Fibroblast of villous mesenchyme (primary cell): Measurements from ENCODE around the gene HAVCR2. TPM values are rescaled to one million over a fixed set of nuclear protein-coding genes. Genes with fewer than 3 reads are reported as not detected.

ENCODE experiments used
- DNase-seq: peaks from one replicate; pipeline ENCODE4 v3.0.0-alpha.2; 2010; ENCODE audit warnings: low read depth
- H3K4me3 ChIP-seq: 2 replicates; pipeline ENCODE4 v1.5.1; 2011; ENCODE audit warnings: low read depth, mild to moderate bottlenecking, low read length
- CTCF ChIP-seq: IDR thresholded peaks from 2 replicates; pipeline ENCODE4 v1.5.1; 2012; ENCODE audit warnings: low read depth, mild to moderate bottlenecking, low read length; ENCODE audit not compliant: insufficient read depth
- total RNA-seq: library from RNA; depleted of rRNA; stranded (reverse); fragments of >200 nt; gene quantifications from 2 replicates; pipeline ENCODE4 v1.2.3, GENCODE V29; 2012

The HAVCR2 gene
- total RNA-seq, 1 donor = not detected

DNA sequence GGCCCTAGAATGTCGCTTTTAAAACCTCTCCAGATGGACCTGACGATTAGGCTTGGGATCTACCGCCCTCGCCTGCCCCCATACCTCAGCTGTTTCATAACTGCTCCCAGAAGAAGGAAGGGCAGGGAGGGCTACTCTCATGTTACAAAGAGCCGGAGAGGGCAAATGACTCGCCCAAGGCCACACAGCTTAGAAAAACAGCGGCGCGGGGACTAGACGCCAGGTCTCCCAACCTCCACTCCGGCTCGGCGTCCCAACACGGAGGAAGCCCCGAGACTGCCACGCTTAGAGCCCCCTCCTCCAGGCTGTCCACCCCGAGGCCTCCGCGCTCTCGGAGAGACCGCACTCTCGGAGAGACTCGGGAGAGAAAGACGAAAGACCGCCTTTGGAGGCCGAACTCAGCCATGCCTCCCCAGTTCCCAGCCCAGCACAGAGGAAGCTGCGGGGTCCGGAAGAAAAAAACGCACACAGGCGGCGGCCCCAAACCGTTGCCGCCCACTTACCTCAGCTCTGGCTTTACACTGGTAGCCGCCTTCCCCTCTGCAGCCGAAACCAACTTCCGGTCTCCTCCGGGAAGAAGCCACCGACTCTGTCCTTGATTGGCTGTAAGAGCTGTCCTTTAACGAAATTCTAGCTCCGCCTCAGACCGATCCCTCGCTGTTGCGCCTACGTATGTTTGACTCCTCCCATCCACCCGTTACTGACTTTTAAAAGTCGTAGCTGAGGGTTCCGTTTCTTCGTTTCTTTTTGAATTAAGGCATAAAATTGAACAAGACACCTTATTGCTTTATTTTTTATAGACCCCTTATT lies 33.7 kb upstream of the HAVCR2 start, which contains the start of gene MED7:
Gene MED7 (minus strand): TSS at position 549 of the 810 bp plus-strand sequence. CDS start 3,434 bp downstream, outside the sequence.
- peak within 1 kb of the TSS; percentile 97 for H3K4me3 ChIP-seq
- no peak for TF ChIP-seq CTCF
- peak; percentile 99 for DNase-seq

GRCh38 chr5:157137691-157138090 lies 28.8 kb upstream of the HAVCR2 start:
- H3K4me3 ChIP-seq = no peak overlapping the region
- peak; percentile 12 for DNase-seq

DNA sequence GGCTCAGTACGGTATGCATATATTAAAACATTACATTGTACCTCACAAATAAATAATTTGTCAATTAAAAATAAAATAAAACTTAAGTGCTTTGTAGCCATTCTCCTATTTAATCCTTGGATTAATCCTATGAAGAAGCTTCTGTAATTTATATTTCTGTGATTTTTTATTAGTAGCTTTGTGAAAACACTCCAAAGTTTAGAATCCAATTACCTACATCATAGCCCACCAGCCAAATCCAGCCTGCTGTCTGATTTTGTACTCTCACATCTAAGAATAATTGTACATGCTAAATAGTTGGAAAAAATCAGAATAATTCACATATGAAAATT lies 23.4 kb upstream of the HAVCR2 start:
- no peak for TF ChIP-seq CTCF
- DNase-seq = no peak
- H3K4me3 ChIP-seq = no peak overlapping the region

More at GRCh38 chr5:157137691-157138090, 28.8 kb upstream of the HAVCR2 start:
- TF ChIP-seq CTCF = no peak

DNA sequence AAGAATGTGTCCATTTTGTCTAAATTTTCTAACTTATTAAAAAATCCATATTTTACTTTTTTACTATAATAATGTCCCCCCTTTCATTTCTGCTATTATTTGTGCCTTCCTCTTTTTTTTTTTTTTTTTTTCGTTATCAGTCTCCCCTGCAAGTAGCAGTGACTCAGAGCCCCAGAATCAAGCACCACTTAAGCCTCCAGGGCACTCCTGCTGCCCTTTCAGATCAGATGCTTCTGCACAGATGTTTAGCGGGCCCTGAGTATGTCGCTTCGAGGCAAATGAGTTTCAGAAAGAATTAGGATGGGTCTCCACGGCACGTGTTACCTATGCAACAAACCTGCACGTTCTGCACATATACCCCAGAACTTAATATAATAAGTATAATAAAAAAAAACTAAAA lies 22.1 kb upstream of the HAVCR2 start:
- H3K4me3 ChIP-seq = no peak overlapping the region
- DNase-seq = peak; percentile 33
- no peak for TF ChIP-seq CTCF

- H3K4me3 ChIP-seq = no peak overlapping the region
- TF ChIP-seq CTCF = no peak
- no peak for DNase-seq
Measured at GRCh38 chr5:157121709-157122108, 12.9 kb upstream of the HAVCR2 start.

- H3K4me3 ChIP-seq = no peak overlapping the region
- DNase-seq = no peak
- TF ChIP-seq CTCF = no peak
Measured at GRCh38 chr5:157120102-157120501, 11.3 kb upstream of the HAVCR2 start.

GRCh38 chr5:157116483-157116954 lies 7.7 kb upstream of the HAVCR2 start:
- H3K4me3 ChIP-seq = no peak overlapping the region
- no peak for DNase-seq
- no peak for TF ChIP-seq CTCF
